Osteoblast (primary cell): Measurements from ENCODE around the gene SERGEF. TPM values are rescaled to one million over a fixed set of nuclear protein-coding genes. Genes with fewer than 3 reads are reported as not detected.

ENCODE experiments used
- DNase-seq: peaks from one replicate; pipeline ENCODE4 v3.0.0; 2011; ENCODE audit warnings: low spot score, mixed read lengths; ENCODE audit not compliant: insufficient read length; ENCODE audit errors: missing footprints
- H2AFZ ChIP-seq: 2 replicates; pipeline ENCODE4 v1.6.0; 2011; ENCODE audit warnings: mild to moderate bottlenecking, low read length
- H3K27ac ChIP-seq: 2 replicates; pipeline ENCODE4 v1.5.1; 2011; ENCODE audit warnings: mild to moderate bottlenecking, low read depth, low read length, moderate library complexity
- H3K27me3 ChIP-seq: 2 replicates; pipeline ENCODE4 v1.6.0; 2012; ENCODE audit warnings: mild to moderate bottlenecking, control low read depth, inconsistent platforms, low read length, moderate library complexity; ENCODE audit not compliant: insufficient read depth
- H3K36me3 ChIP-seq: 2 replicates; pipeline ENCODE4 v1.5.1; 2011; ENCODE audit warnings: mild to moderate bottlenecking, low read length, control low read depth, moderate library complexity; ENCODE audit not compliant: insufficient read depth
- H3K4me1 ChIP-seq: 2 replicates; pipeline ENCODE4 v1.5.1; 2011; ENCODE audit warnings: mild to moderate bottlenecking, low read length, control low read depth, moderate library complexity; ENCODE audit not compliant: insufficient read depth
- H3K4me2 ChIP-seq: 2 replicates; pipeline ENCODE4 v1.6.0; 2011; ENCODE audit warnings: mild to moderate bottlenecking, low read length; ENCODE audit not compliant: insufficient read depth
- H3K4me3 ChIP-seq: fragments of 200-600 bp; sonication (generic); 3 replicates; pipeline ENCODE4 v1.5.1; 2012; ENCODE audit warnings: mild to moderate bottlenecking, low read length, inconsistent platforms; ENCODE audit not compliant: insufficient read depth
- H3K79me2 ChIP-seq: 2 replicates; pipeline ENCODE4 v1.6.0; 2012; ENCODE audit warnings: mild to moderate bottlenecking, low read length, control low read depth, inconsistent platforms; ENCODE audit not compliant: insufficient read depth
- H3K9me3 ChIP-seq: 2 replicates; pipeline ENCODE4 v1.5.1; 2011; ENCODE audit warnings: low read depth, low read length, control low read depth
- H4K20me1 ChIP-seq: 2 replicates; pipeline ENCODE4 v1.6.0; 2012; ENCODE audit warnings: mild to moderate bottlenecking, low read length, control low read depth; ENCODE audit not compliant: insufficient read depth
- CTCF ChIP-seq: IDR thresholded peaks from 2 replicates; pipeline ENCODE4 v1.5.1; 2011; ENCODE audit warnings: mild to moderate bottlenecking, low read depth, low read length, moderate library complexity; ENCODE audit errors: extremely low read depth
- total RNA-seq: library from RNA; depleted of rRNA; stranded (reverse); fragments of >200 nt; gene quantifications from 2 replicates; pipeline ENCODE4 v1.2.3, GENCODE V29; 2012

Gene SERGEF
- total RNA-seq, 1 donor = 29.7 TPM

GRCh38 chr11:17760102-17761029 is 252.5 kb downstream of the SERGEF start:
- Histone ChIP-seq H3K4me3 (no peak overlapping the region), H3K36me3 (no peaks in the 10 kb centered on the region), H4K20me1 (no peaks in the 10 kb centered on the region), H2AFZ (no peak overlapping the region), H3K9me3 (no peaks in the 10 kb centered on the region), H3K27me3 (peaks cover 8% of the 10 kb centered on the region), H3K4me1 (no peaks in the 10 kb centered on the region), H3K4me2 (no peak overlapping the region), H3K79me2 (no peaks in the 10 kb centered on the region), H3K27ac (no peak overlapping the region)
- peak; percentile 58 for TF ChIP-seq CTCF
- DNase-seq = peak; percentile 90

GRCh38 chr11:17755891-17756290 is 257.0 kb downstream of the SERGEF start:
- peaks cover 6% of the 10 kb centered on the region for H3K27me3 ChIP-seq
- H3K27ac ChIP-seq = no peak overlapping the region

GRCh38 chr11:17753641-17754040 is 259.2 kb downstream of the SERGEF start:
- H4K20me1 ChIP-seq = no peaks in the 10 kb centered on the region
- no peaks in the 10 kb centered on the region for H3K79me2 ChIP-seq
- no peak overlapping the region for H3K4me3 ChIP-seq
- H3K4me1 ChIP-seq = no peaks in the 10 kb centered on the region
- peaks cover 10% of the 10 kb centered on the region for H3K27me3 ChIP-seq
- H3K27ac ChIP-seq = no peak overlapping the region
- no peak overlapping the region for H3K4me2 ChIP-seq
- H3K36me3 ChIP-seq = no peaks in the 10 kb centered on the region
- H3K9me3 ChIP-seq = no peaks in the 10 kb centered on the region
- H2AFZ ChIP-seq = no peak overlapping the region
- no peak for TF ChIP-seq CTCF
- DNase-seq = peak; percentile 35

More at GRCh38 chr11:17755891-17756290, 257.0 kb downstream of the SERGEF start:
- Histone ChIP-seq H3K4me1 (no peaks in the 10 kb centered on the region), H3K9me3 (no peaks in the 10 kb centered on the region), H3K36me3 (no peaks in the 10 kb centered on the region), H3K4me3 (no peak overlapping the region), H3K79me2 (no peaks in the 10 kb centered on the region), H4K20me1 (no peaks in the 10 kb centered on the region), H2AFZ (no peak overlapping the region), H3K4me2 (no peak overlapping the region)
- peak; percentile 9 for DNase-seq
- TF ChIP-seq CTCF = no peak

GRCh38 chr11:17753153-17753552 is 259.7 kb downstream of the SERGEF start:
- Histone ChIP-seq H4K20me1 (no peaks in the 10 kb centered on the region), H3K79me2 (no peaks in the 10 kb centered on the region), H3K27me3 (peaks cover 10% of the 10 kb centered on the region), H3K36me3 (no peaks in the 10 kb centered on the region), H3K4me2 (no peak overlapping the region), H3K9me3 (no peaks in the 10 kb centered on the region), H3K4me3 (no peak overlapping the region), H3K4me1 (no peaks in the 10 kb centered on the region), H3K27ac (no peak overlapping the region), H2AFZ (no peak overlapping the region)
- DNase-seq = no peak
- no peak for TF ChIP-seq CTCF
